GM12878 (cell line): Measurements from ENCODE around the gene TEKT3. TPM values are rescaled to one million over a fixed set of nuclear protein-coding genes. Genes with fewer than 3 reads are reported as not detected.

ENCODE experiments used
- ATAC-seq: fragments of 200-7000 bp; cut with Tn5 transposase; 3 replicates; pipeline ENCODE4 v1.9.1; 2020; ENCODE audit warnings: mild to moderate bottlenecking, moderate library complexity
- BruUV-seq: library from RNA; stranded (reverse); fragments of 400-500 nt; replicated peaks from 2 replicates; lab custom pipeline; 2021; lab: Mats Ljungman, UMichigan
- CTCF ChIA-PET: fragments of 300-600 bp; sonication (Branson Sonifier 250); formaldehyde crosslinking; extraction: SDS; loops from one replicate; lab custom pipeline; 2021; ENCODE audit warnings: inconsistent platforms; lab: Yijun Ruan, JAX
- POLR2A ChIA-PET: fragments of 350-600 bp; formaldehyde crosslinking; extraction: SDS; loops from one replicate; lab custom pipeline; 2021; ENCODE audit warnings: inconsistent platforms; lab: Charles Lee
- RAD21 ChIA-PET: fragments of 300-600 bp; sonication (Branson Sonifier 250); formaldehyde crosslinking; loops from one replicate; lab custom pipeline; 2023; ENCODE audit warnings: antibody characterized with exemption; ENCODE audit not compliant: unreplicated experiment; lab: Charles Lee
- SMC1A ChIA-PET: fragments of 300-600 bp; sonication (Branson Sonifier 250); formaldehyde crosslinking; loops from one replicate; lab custom pipeline; 2023; ENCODE audit not compliant: unreplicated experiment, uncharacterized antibody; lab: Charles Lee
- DNase-seq: peaks from one replicate; pipeline ENCODE4 v3.0.0-alpha.2; 2011; ENCODE audit warnings: low read depth, low spot score
- FAIRE-seq: peaks from 3 replicates; lab custom pipeline; 2011; peaks lifted over from hg19 to GRCh38; lab: Jason Lieb, UNC
- H2AFZ ChIP-seq: 2 replicates; pipeline ENCODE4 v1.6.0; 2011; ENCODE audit warnings: low read depth, low read length, control low read depth; ENCODE audit not compliant: control insufficient read depth
- H3K27ac ChIP-seq: 2 replicates; pipeline ENCODE4 v1.5.1; 2011; ENCODE audit warnings: control low read depth; ENCODE audit not compliant: control insufficient read depth, insufficient read depth
- H3K27me3 ChIP-seq, 2 experiments: replicated peaks in 1 of 2; 2 replicates each; pipeline versions ENCODE4 v1.6.0 to v1.6.1; 2011; ENCODE audit warnings: low read length in 1 of 2; ENCODE audit not compliant: control insufficient read depth in 2 of 2, insufficient read depth in 2 of 2
- H3K36me3 ChIP-seq, 2 experiments: 2 replicates each; pipeline ENCODE4 v1.5.1; 2011; ENCODE audit warnings: low read length in 1 of 2; ENCODE audit not compliant: control insufficient read depth in 2 of 2, insufficient read depth in 2 of 2
- H3K4me1 ChIP-seq: 2 replicates; pipeline ENCODE4 v1.6.1; 2011; ENCODE audit warnings: mild to moderate bottlenecking, low read length, moderate library complexity, mixed read lengths; ENCODE audit not compliant: control insufficient read depth, insufficient read depth
- H3K4me2 ChIP-seq: 2 replicates; pipeline ENCODE4 v1.6.0; 2011; ENCODE audit warnings: control low read depth; ENCODE audit not compliant: control insufficient read depth, insufficient read depth
- H3K4me3 ChIP-seq: fragments of 200-600 bp; sonication (generic); 2 replicates; pipeline ENCODE4 v1.5.1; 2016
- H3K79me2 ChIP-seq: 2 replicates; pipeline ENCODE4 v1.6.0; 2011; ENCODE audit warnings: low read length; ENCODE audit not compliant: control insufficient read depth, insufficient read depth
- H3K9ac ChIP-seq: 2 replicates; pipeline ENCODE4 v1.8.0; 2011; ENCODE audit warnings: low read length, control low read depth, mixed read lengths; ENCODE audit not compliant: control insufficient read depth, insufficient read depth
- H3K9me3 ChIP-seq: replicated peaks from 3 replicates; pipeline ENCODE4 v1.5.1; 2011; ENCODE audit warnings: mild to moderate bottlenecking, low read length; ENCODE audit not compliant: control insufficient read depth, insufficient read depth
- H4K20me1 ChIP-seq: 2 replicates; pipeline ENCODE4 v1.6.0; 2011; ENCODE audit not compliant: control insufficient read depth, insufficient read depth
- ATF7 ChIP-seq: fragments of 450-650 bp; IDR thresholded peaks from 2 replicates; pipeline ENCODE4 v1.6.1; 2016; ENCODE audit warnings: low read depth, mild to moderate bottlenecking
- CBFB ChIP-seq: IDR thresholded peaks from 2 replicates; pipeline ENCODE4 v1.6.1; 2016; ENCODE audit warnings: antibody characterized with exemption, low read depth
- HCFC1 ChIP-seq: fragments of 150-350 bp; IDR thresholded peaks from 2 replicates; pipeline ENCODE4 v1.6.1; 2014; ENCODE audit warnings: low read length
- HDAC2 ChIP-seq: fragments of 200-600 bp; sonication (generic); IDR thresholded peaks from 2 replicates; pipeline ENCODE4 v1.6.1; 2017
- IRF3 ChIP-seq: fragments of 450-650 bp; IDR thresholded peaks from 2 replicates; pipeline ENCODE4 v1.6.1; 2014; ENCODE audit warnings: mild to moderate bottlenecking
- KDM1A ChIP-seq: fragments of 200-600 bp; sonication (generic); IDR thresholded peaks from 2 replicates; pipeline ENCODE4 v1.6.1; 2016; ENCODE audit warnings: borderline replicate concordance
- NR2F1 ChIP-seq: fragments of 450-650 bp; conservative IDR thresholded peaks from 2 replicates; pipeline ENCODE4 v1.6.1; 2017; ENCODE audit warnings: mild to moderate bottlenecking
- RCOR1 ChIP-seq: conservative IDR thresholded peaks from 2 replicates; pipeline ENCODE4 v1.6.1; 2012; ENCODE audit warnings: low read depth, low read length, improper control_type of control experiment
- RELB ChIP-seq: fragments of 450-650 bp; IDR thresholded peaks from 2 replicates; pipeline ENCODE4 v1.6.1; 2017; ENCODE audit warnings: low read depth, mild to moderate bottlenecking, moderate library complexity
- TARDBP ChIP-seq: IDR thresholded peaks from 2 replicates; pipeline ENCODE4 v1.6.1; 2016; ENCODE audit warnings: borderline replicate concordance
- ZBTB11 ChIP-seq: fragments of 450-650 bp; formaldehyde crosslinking; IDR thresholded peaks from 2 replicates; pipeline ENCODE4 v1.5.0; 2022; ENCODE audit warnings: mild to moderate bottlenecking, missing genetic modification characterization
- WGBS: methylation state at CpG from one replicate; pipeline ENCODE4 v1.1.6; 2016; ENCODE audit warnings: low lambda C conversion rate; ENCODE audit not compliant: insufficient replicate concordance, insufficient coverage; ENCODE audit errors: missing lambda C conversion rate; 5-methylcytosine and 5-hydroxymethylcytosine counted together
- in situ Hi-C: fragments of 300-500 bp; cut with MboI; formaldehyde crosslinking; loops from 9 replicates; pipeline ENCODE4 v1.14.3; 2018; ENCODE audit warnings: mixed read lengths
- intact Hi-C: fragments of 100-400 bp; cut with micrococcal nuclease; formaldehyde crosslinking; loops from one replicate; pipeline ENCODE4 v1.14.2; 2022; ENCODE audit not compliant: unreplicated experiment
- polyA plus RNA-seq, 11 experiments: library from polyadenylated mRNA; depleted of rRNA in 4 of 11; unstranded in 6 of 11; stranded (reverse) in 5 of 11; fragments of >200 nt; fragmentation: Nextera tagmentation in 4 of 11; fragmentation: Illumina TruSeq in 1 of 11; extraction: Ambion mirVana in 4 of 11; extraction: Trizol in 1 of 11; gene quantifications; 1 replicate in 1 of 11; 2 replicates in 10 of 11; pipeline versions ENCODE4 v1.2.1 to v1.2.3, GENCODE V29; 2011 to 2016; ENCODE audit warnings: inconsistent platforms in 2 of 11, missing spikeins in 2 of 11, low read depth in 1 of 11
- total RNA-seq, 4 experiments: library from RNA; depleted of rRNA in 3 of 4; stranded (reverse); fragments of >200 nt in 3 of 4; fragmentation: Illumina TruSeq in 1 of 4; extraction: Trizol in 1 of 4; gene quantifications; 2 replicates each; pipeline versions ENCODE4 v1.2.1 to v1.2.3, GENCODE V29; 2013 to 2021

TEKT3 gene
- total and polyA plus RNA-seq, 10 of the 15 experiments (the other 5 are each of a cell fraction or from before 2014, with no cell fraction given): 0.15 TPM; not detected in 9

- Histone ChIP-seq H3K79me2 (no peaks in the 10 kb centered on the region), H4K20me1 (no peaks in the 10 kb centered on the region), H3K36me3 (no peaks in the 10 kb centered on the region), H3K27me3 (no peaks in the 10 kb centered on the region), H3K9ac (no peak overlapping the region), H3K9me3 (no peaks in the 10 kb centered on the region), H3K27ac (no peak overlapping the region), H3K4me3 (no peak overlapping the region), H2AFZ (no peak overlapping the region), H3K4me2 (no peak overlapping the region), H3K4me1 (no peaks in the 10 kb centered on the region)
- no peak for TF ChIP-seq ATF7
- no peak for TF ChIP-seq NR2F1
- no peak for TF ChIP-seq RCOR1
- no peak for TF ChIP-seq TARDBP
- TF ChIP-seq RELB: no peak
- no peak for TF ChIP-seq IRF3
- no peak for TF ChIP-seq HDAC2
- no peak for TF ChIP-seq CBFB
- no peak for TF ChIP-seq HCFC1
- no peak for TF ChIP-seq ZBTB11 (CRISPR knock-in tag)
- TF ChIP-seq KDM1A: no peak
- SMC1A ChIA-PET: no interaction called here
- CTCF ChIA-PET: interaction anchor here (1.0 kb wide), 1 partner anchor 12 kb away, joined by 3 read pairs; no protein-coding TSS in a partner anchor
- FAIRE-seq (no peak), ATAC-seq (no peak), DNase-seq (no peak)
- no TSS peak for BruUV-seq
- RAD21 ChIA-PET: no interaction called here
- POLR2A ChIA-PET: no interaction called here
- in situ Hi-C loops: no loop called here
- 46% methylated on average over 3 of the region's 3 CpGs for WGBS
- intact Hi-C loops: no loop called here
Observed at GRCh38 chr17:15293558-15293957, 47.8 kb downstream of the TEKT3 start.
